ENCODE data around the gene AMD1. TPM values are rescaled to one million over a fixed set of nuclear protein-coding genes. Genes with fewer than 3 reads are reported as not detected.

AMD1 gene
- total and polyA plus RNA-seq, 2 of the 8 experiments (the other 6 are each of a cell fraction or from before 2014, with no cell fraction given), result 60.9 to 177 TPM

GRCh38 chr6:110873981-110874879 is at the start of gene AMD1 (continued):
- TF ChIP-seq PHF8 (conservative IDR thresholded peaks at IDR 0.05; ENCODE audit: low read depth, low read length) (peak; percentile 91), SIRT6 (IDR thresholded peaks at IDR 0.05; ENCODE audit: low read length) (no peak), NANOG (IDR thresholded peaks at IDR 0.05; ENCODE audit: insufficient read depth, low read depth, low read length, poor library complexity, severe bottlenecking) (no peak), CHD1 (IDR thresholded peaks at IDR 0.05; ENCODE audit: low read depth, low read length) (no peak), GABPA (IDR thresholded peaks at IDR 0.05; ENCODE audit: borderline replicate concordance, insufficient read depth, low read length) (peak; percentile 89), KDM5A (IDR thresholded peaks at IDR 0.05; ENCODE audit: low read length) (no peak), HDAC6 (IDR thresholded peaks at IDR 0.05; ENCODE audit: low read depth, low read length) (no peak), BACH1 (IDR thresholded peaks at IDR 0.05; ENCODE audit: low read length) (peak; percentile 70), RFX5 (IDR thresholded peaks at IDR 0.05; ENCODE audit: borderline replicate concordance, low read depth, low read length) (peak; percentile 54; the same call in 1 of the 2 replicates), CHD2 (IDR thresholded peaks at IDR 0.05; ENCODE audit: low read length) (peak; percentile 83), TAF7 (optimal IDR thresholded peaks at IDR 0.05; ENCODE audit: borderline replicate concordance, low read depth, low read length) (peak; percentile 98), SP4 (IDR thresholded peaks at IDR 0.05; ENCODE audit: low read length) (no peak; the same call in none of the 2 replicates), RXRA (IDR thresholded peaks at IDR 0.05; ENCODE audit: insufficient read depth, low read depth, low read length) (no peak), TEAD4 (IDR thresholded peaks at IDR 0.05; ENCODE audit: low read depth, low read length) (no peak), YY1 (IDR thresholded peaks at IDR 0.05; ENCODE audit: low read depth, low read length) (peak; percentile 94), EGR1 (IDR thresholded peaks at IDR 0.05; ENCODE audit: borderline replicate concordance, low read depth, low read length) (no peak), USF2 (IDR thresholded peaks at IDR 0.05; ENCODE audit: low read length) (no peak), BCL11A (IDR thresholded peaks at IDR 0.05; ENCODE audit: low read depth in 2 of 2, low read length in 2 of 2) (no peak), ATF3 (IDR thresholded peaks at IDR 0.05; ENCODE audit: insufficient read depth, low read depth, low read length) (no peak), CTBP2 (IDR thresholded peaks at IDR 0.05; ENCODE audit: borderline replicate concordance, insufficient read depth, insufficient read length, low read length) (no peak), TCF12 (IDR thresholded peaks at IDR 0.05; ENCODE audit: low read depth, low read length) (no peak), CBX8 (IDR thresholded peaks at IDR 0.05; ENCODE audit: borderline replicate concordance, low read depth, low read length) (no peak)

Measured in H1 (cell line).